ENCODE data around the gene QSER1. TPM values are rescaled to one million over a fixed set of nuclear protein-coding genes. Genes with fewer than 3 reads are reported as not detected.

QSER1 gene
- total RNA-seq, 1 experiment from 2014 or later, result 48.0 TPM

DNA sequence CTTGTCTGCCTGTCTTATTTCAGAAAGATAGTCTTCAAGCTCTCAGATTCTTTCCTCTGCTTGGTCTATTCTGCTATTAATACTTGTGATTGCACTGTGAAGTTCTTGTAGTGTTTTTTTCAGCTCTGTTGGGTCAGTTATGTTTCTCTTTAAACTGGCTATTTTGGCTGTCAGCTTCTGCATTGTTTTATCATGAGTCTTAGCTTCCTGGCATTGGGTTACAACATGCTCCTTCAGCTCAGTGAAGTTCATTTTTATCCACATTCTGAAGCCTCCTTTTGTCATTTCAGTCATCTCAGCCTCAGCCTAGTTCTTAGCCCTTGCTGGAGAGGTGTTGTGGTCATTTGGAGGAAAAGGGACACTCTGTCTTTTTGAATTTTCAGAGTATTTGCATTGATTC, 107.6 kb downstream of the QSER1 start:
- Histone ChIP-seq H3K79me2 (ENCODE audit: insufficient read depth, low read length) (no peaks in the 10 kb centered on the region), H3K4me2 (ENCODE audit: low read length) (0 out of 2 replicates have a peak overlapping the region, but pooled peaks have one; percentile 11), H3K9me2 (ENCODE audit: insufficient read depth) (no peaks in the 10 kb centered on the region), H3K27me3 (ENCODE audit: insufficient read depth, low read length) (no peaks in the 10 kb centered on the region), H3K27ac (ENCODE audit: low read depth, low read length) (no peak overlapping the region), H4K20me1 (ENCODE audit: insufficient read depth) (no peaks in the 10 kb centered on the region), H2AFZ (ENCODE audit: low read depth, low read length, poor library complexity, severe bottlenecking) (no peak overlapping the region), H3K36me3 (ENCODE audit: control insufficient read depth in 1 of 2, insufficient read depth in 2 of 2, low read length in 2 of 2) (no peaks in the 10 kb centered on the region), H3K9me3 (ENCODE audit: control insufficient read depth in 1 of 2, insufficient read depth in 1 of 2, low read depth in 1 of 2, low read length in 2 of 2) (no peaks in the 10 kb centered on the region), H3K4me3 (replicated peaks in 1 of 2; ENCODE audit: low read depth in 1 of 2, low read length in 2 of 2) (no peak overlapping the region), H3K9ac (ENCODE audit: low read length) (no peak overlapping the region), H3K4me1 (ENCODE audit: control insufficient read depth in 1 of 2, insufficient read depth in 2 of 2, low read length in 2 of 2) (peaks cover 3 to 12% of the 10 kb centered on the region in 2 experiments; a peak in 2 of 4 replicates)
- ATAC-seq (no peak), DNase-seq (ENCODE audit: low read depth, low spot score) (no peak)
- intact Hi-C loops (cut with micrococcal nuclease), result no loop called here
- ChIA-PET POLR2A (no interaction called here), CTCF (no interaction called here), RAD21 (ENCODE audit: low non-redundant PET in 1 of 2, low total read pairs in 2 of 2, uncharacterized antibody in 2 of 2, unreplicated experiment in 2 of 2) (no interaction called here)
- TF ChIP-seq REST (IDR thresholded peaks at IDR 0.05; ENCODE audit: low read depth), result no peak
- no TSS peak for BruUV-seq (replicated peaks)

GRCh38 chr11:33001281-33001680, 108.7 kb downstream of the QSER1 start:
- H2AFZ ChIP-seq (ENCODE audit: low read depth, low read length, poor library complexity, severe bottlenecking), result no peak overlapping the region
- no peak overlapping the region for H3K4me2 ChIP-seq (ENCODE audit: low read length)
- H3K9me2 ChIP-seq (ENCODE audit: insufficient read depth), result no peaks in the 10 kb centered on the region
- H4K20me1 ChIP-seq (ENCODE audit: insufficient read depth), result no peaks in the 10 kb centered on the region
- H3K9me3 ChIP-seq (ENCODE audit: control insufficient read depth in 1 of 2, insufficient read depth in 1 of 2, low read depth in 1 of 2, low read length in 2 of 2), result no peaks in the 10 kb centered on the region
- peaks cover 3 to 13% of the 10 kb centered on the region in 2 experiments; a peak in 2 of 4 replicates for H3K4me1 ChIP-seq (ENCODE audit: control insufficient read depth in 1 of 2, insufficient read depth in 2 of 2, low read length in 2 of 2)
- no peak overlapping the region for H3K4me3 ChIP-seq (replicated peaks in 1 of 2; ENCODE audit: low read depth in 1 of 2, low read length in 2 of 2)
- ChIA-PET CTCF (no interaction called here), POLR2A (no interaction called here), RAD21 (ENCODE audit: low non-redundant PET in 1 of 2, low total read pairs in 2 of 2, uncharacterized antibody in 2 of 2, unreplicated experiment in 2 of 2) (no interaction called here)
- no peaks in the 10 kb centered on the region for H3K27me3 ChIP-seq (ENCODE audit: insufficient read depth, low read length)
- no peaks in the 10 kb centered on the region for H3K36me3 ChIP-seq (ENCODE audit: control insufficient read depth in 1 of 2, insufficient read depth in 2 of 2, low read length in 2 of 2)
- DNase-seq (ENCODE audit: low read depth, low spot score) (no peak), ATAC-seq (no peak)
- H3K79me2 ChIP-seq (ENCODE audit: insufficient read depth, low read length), result no peaks in the 10 kb centered on the region
- no TSS peak for BruUV-seq (replicated peaks)
- no peak overlapping the region for H3K9ac ChIP-seq (ENCODE audit: low read length)
- H3K27ac ChIP-seq (ENCODE audit: low read depth, low read length), result no peak overlapping the region
- no peak for TF ChIP-seq REST (IDR thresholded peaks at IDR 0.05; ENCODE audit: low read depth)
- TF ChIP-seq SIN3A (IDR thresholded peaks at IDR 0.05; ENCODE audit: low read depth), result no peak
- no peak for TF ChIP-seq ZFX (IDR thresholded peaks at IDR 0.05)
- TF ChIP-seq POLR2A (IDR thresholded peaks at IDR 0.05; ENCODE audit: borderline replicate concordance, extremely low read depth, insufficient read depth, insufficient read length), result no peak
- no peak for TF ChIP-seq CBX3 (IDR thresholded peaks at IDR 0.05; ENCODE audit: low read depth)
- no peak for TF ChIP-seq EZH2phosphoT487 (IDR thresholded peaks at IDR 0.05; ENCODE audit: borderline replicate concordance)
- no peak for TF ChIP-seq RAD21 (IDR thresholded peaks at IDR 0.05; ENCODE audit: low read depth)
- TF ChIP-seq JUND (IDR thresholded peaks at IDR 0.05), result no peak
- TF ChIP-seq ELF1 (IDR thresholded peaks at IDR 0.05; ENCODE audit: borderline replicate concordance, low read depth), result no peak
- TF ChIP-seq FOSL1 (IDR thresholded peaks at IDR 0.05; ENCODE audit: low read depth), result no peak
- intact Hi-C loops (cut with micrococcal nuclease), result no loop called here
